ENCODE results near the gene MILR1. TPM values are rescaled to one million over a fixed set of nuclear protein-coding genes. Genes with fewer than 3 reads are reported as not detected.
"Not testable (repeated sequence)": the region's sequence is repeated elsewhere in the genome, so short reads cannot be mapped to it uniquely, and the experiment has no call there.

Gene MILR1
- total and polyA plus RNA-seq, 2 donors (not counting 3 experiments of a cell fraction or from before 2014, with no cell fraction given): 1.2 to 17.8 TPM

- H3K9ac ChIP-seq (replicated peaks; ENCODE audit: extremely low read depth, insufficient read depth, low read length): no peak overlapping the region
- H3K4me3 ChIP-seq (replicated peaks in 1 of 3; ENCODE audit: insufficient read depth in 1 of 3, low read depth in 1 of 3, low read length in 3 of 3): no peak overlapping the region
- H3K9me1 ChIP-seq (replicated peaks; ENCODE audit: control insufficient read depth, extremely low read depth, insufficient read depth, low read length): no peaks in the 10 kb centered on the region
- H3K79me2 ChIP-seq (ENCODE audit: control insufficient read depth, insufficient read depth, low read length): peaks cover 22% of the 10 kb centered on the region
- ChIA-PET CTCF (interaction anchor here (6.5 kb wide), 1 partner anchor 73 kb away, joined by 345 read pairs; no protein-coding TSS in a partner anchor), POLR2A (no interaction called here)
- peaks cover 34% of the 10 kb centered on the region for H3K4me1 ChIP-seq (ENCODE audit: control insufficient read depth, extremely low read depth, insufficient read depth, low read length)
- DNase-seq (ENCODE audit: low read depth, low spot score): no peak
- no peaks in the 10 kb centered on the region for H3K9me3 ChIP-seq (replicated peaks; ENCODE audit: control insufficient read depth, insufficient read depth, low read length)
- H2AFZ ChIP-seq (ENCODE audit: low read depth, low read length): no peak overlapping the region
- H3K36me3 ChIP-seq (ENCODE audit: control insufficient read depth in 2 of 2, extremely low read depth in 1 of 2, insufficient read depth in 2 of 2, low read length in 2 of 2): peaks cover 10 to 29% of the 10 kb centered on the region in 2 experiments
- dilution Hi-C loops (cut with MboI; ENCODE audit: extremely low pct_ligation_motif_present, low sequenced_read_pairs): no loop called here
- no peak for FAIRE-seq
- no TSS peak for BruUV-seq (replicated peaks)
- no peaks in the 10 kb centered on the region for H3K27me3 ChIP-seq (ENCODE audit: control insufficient read depth in 2 of 2, insufficient read depth in 2 of 2, low read length in 2 of 2)
- intact Hi-C loops (cut with micrococcal nuclease): no loop called here
- TF ChIP-seq FOS (IDR thresholded peaks at IDR 0.05; ENCODE audit: borderline replicate concordance, insufficient read depth, low read length) (no peak), EZH2 (IDR thresholded peaks at IDR 0.05; ENCODE audit: borderline replicate concordance, low read depth, low read length, severe bottlenecking) (no peak)
- H4K20me1 ChIP-seq (replicated peaks; ENCODE audit: control insufficient read depth, extremely low read depth, insufficient read depth, low read length): no peaks in the 10 kb centered on the region
- no peak overlapping the region for H3K4me2 ChIP-seq (ENCODE audit: insufficient read depth, low read length)
- no peak overlapping the region for H3K27ac ChIP-seq (ENCODE audit: insufficient read depth, low read depth, low read length)
Observed at GRCh38 chr17:64494121-64494520, 45.2 kb downstream of the MILR1 start.

DNA sequence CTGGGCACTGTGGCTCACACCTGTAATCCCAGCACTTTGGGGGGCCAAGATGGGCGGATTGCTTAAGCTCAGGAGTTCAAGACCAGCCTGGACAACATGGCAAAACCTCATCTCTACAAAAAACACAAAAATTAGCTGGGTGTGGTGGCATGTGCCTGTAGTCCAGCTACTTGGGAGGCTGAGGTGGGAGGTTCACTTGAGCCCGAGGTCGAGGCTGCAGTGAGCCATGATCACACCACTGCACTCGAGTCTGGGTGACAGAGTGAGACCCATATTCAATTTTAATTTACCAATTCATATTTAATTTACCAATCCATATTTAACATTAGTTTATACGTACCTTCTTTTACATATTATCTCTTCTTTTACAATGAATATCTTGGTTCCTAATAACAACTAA is 46.4 kb downstream of the MILR1 start:
- peaks cover 28% of the 10 kb centered on the region for H3K79me2 ChIP-seq (ENCODE audit: control insufficient read depth, insufficient read depth, low read length)
- intact Hi-C loops (cut with micrococcal nuclease): loop anchor here (5.0 kb wide), 1 partner anchor 168 kb away; no protein-coding TSS in a partner anchor

More for the DNA sequence above, 46.4 kb downstream of the MILR1 start:
- BruUV-seq (replicated peaks); POLR2A ChIA-PET; dilution Hi-C loops (cut with MboI; ENCODE audit: extremely low pct_ligation_motif_present, low sequenced_read_pairs); H3K27me3 ChIP-seq (ENCODE audit: control insufficient read depth in 2 of 2, insufficient read depth in 2 of 2, low read length in 2 of 2); H3K9me1 ChIP-seq (replicated peaks; ENCODE audit: control insufficient read depth, extremely low read depth, insufficient read depth, low read length); H3K4me2 ChIP-seq (ENCODE audit: insufficient read depth, low read length); H3K27ac ChIP-seq (ENCODE audit: insufficient read depth, low read depth, low read length); DNase-seq (ENCODE audit: low read depth, low spot score); H3K9me3 ChIP-seq (replicated peaks; ENCODE audit: control insufficient read depth, insufficient read depth, low read length); H2AFZ ChIP-seq (ENCODE audit: low read depth, low read length); FAIRE-seq; H4K20me1 ChIP-seq (replicated peaks; ENCODE audit: control insufficient read depth, extremely low read depth, insufficient read depth, low read length); H3K9ac ChIP-seq (replicated peaks; ENCODE audit: extremely low read depth, insufficient read depth, low read length); H3K4me3 ChIP-seq (replicated peaks in 1 of 3; ENCODE audit: insufficient read depth in 1 of 3, low read depth in 1 of 3, low read length in 3 of 3): not testable (repeated sequence)
- Histone ChIP-seq H3K36me3 (ENCODE audit: control insufficient read depth in 2 of 2, extremely low read depth in 1 of 2, insufficient read depth in 2 of 2, low read length in 2 of 2) (peaks cover 15 to 37% of the 10 kb centered on the region in 2 experiments), H3K4me1 (ENCODE audit: control insufficient read depth, extremely low read depth, insufficient read depth, low read length) (peaks cover 43% of the 10 kb centered on the region)
- CTCF ChIA-PET: interaction anchor here (1.0 kb wide), 2 partner anchors 75 to 77 kb away, joined by 3 to 5 read pairs; no protein-coding TSS in a partner anchor

Data from endothelial cell of umbilical vein (primary cell).